GM12878 (cell line): Measurements from ENCODE around the gene ITIH2. TPM values are rescaled to one million over a fixed set of nuclear protein-coding genes. Genes with fewer than 3 reads are reported as not detected.

Experiments
- BCL11A ChIP-seq: IDR thresholded peaks from 2 replicates; pipeline ENCODE4 v1.6.1; 2011; ENCODE audit warnings: low read depth, low read length
- DPF2 ChIP-seq: fragments of 450-650 bp; IDR thresholded peaks from 2 replicates; pipeline ENCODE4 v1.6.1; 2017; ENCODE audit warnings: mild to moderate bottlenecking
- E4F1 ChIP-seq: fragments of 450-650 bp; IDR thresholded peaks from 2 replicates; pipeline ENCODE4 v1.6.1; 2018; ENCODE audit warnings: borderline replicate concordance, mild to moderate bottlenecking; ENCODE audit not compliant: partially characterized antibody
- ELK1 ChIP-seq: IDR thresholded peaks from 2 replicates; pipeline ENCODE4 v1.6.1; 2012; ENCODE audit warnings: low read depth, low read length, improper control_type of control experiment
- ESRRA ChIP-seq: IDR thresholded peaks from 2 replicates; pipeline ENCODE4 v1.6.1; 2012; ENCODE audit warnings: mild to moderate bottlenecking, low read length, improper control_type of control experiment
- EZH2 ChIP-seq: IDR thresholded peaks from 2 replicates; pipeline ENCODE4 v1.6.1; 2012; ENCODE audit warnings: low read depth, mild to moderate bottlenecking, control low read depth, inconsistent platforms, low read length, borderline replicate concordance; ENCODE audit not compliant: control insufficient read depth
- FOS ChIP-seq: IDR thresholded peaks from 3 replicates; pipeline ENCODE4 v1.6.1; 2011; ENCODE audit warnings: borderline replicate concordance; ENCODE audit not compliant: insufficient read length; ENCODE audit errors: extremely low read depth
- FOXM1 ChIP-seq: IDR thresholded peaks from 2 replicates; pipeline ENCODE4 v1.6.1; 2012; ENCODE audit warnings: low read depth, mild to moderate bottlenecking, inconsistent platforms, low read length, moderate library complexity
- IRF3 ChIP-seq: fragments of 450-650 bp; IDR thresholded peaks from 2 replicates; pipeline ENCODE4 v1.6.1; 2014; ENCODE audit warnings: mild to moderate bottlenecking
- MXI1 ChIP-seq: fragments of 150-350 bp; IDR thresholded peaks from 2 replicates; pipeline ENCODE4 v1.6.1; 2011; ENCODE audit warnings: low read depth, mild to moderate bottlenecking, inconsistent platforms, low read length, improper control_type of control experiment
- MYB ChIP-seq: fragments of 150-350 bp; IDR thresholded peaks from 2 replicates; pipeline ENCODE4 v1.6.1; 2014; ENCODE audit warnings: mild to moderate bottlenecking, low read depth, low read length, borderline replicate concordance
- NFYA ChIP-seq: IDR thresholded peaks from 2 replicates; pipeline ENCODE4 v1.6.1; 2011; ENCODE audit warnings: low read depth, mild to moderate bottlenecking, low read length, improper control_type of control experiment, borderline replicate concordance
- NKRF ChIP-seq: fragments of 450-650 bp; conservative IDR thresholded peaks from 2 replicates; pipeline ENCODE4 v1.6.1; 2017; ENCODE audit warnings: mild to moderate bottlenecking, moderate library complexity
- RB1 ChIP-seq: fragments of 450-650 bp; formaldehyde crosslinking; IDR thresholded peaks from 2 replicates; pipeline ENCODE4 v1.6.1; 2017; ENCODE audit warnings: mild to moderate bottlenecking, borderline replicate concordance
- RUNX3 ChIP-seq: IDR thresholded peaks from 2 replicates; pipeline ENCODE4 v1.6.1; 2012; ENCODE audit warnings: low read length, inconsistent platforms
- SMAD5 ChIP-seq: IDR thresholded peaks from 2 replicates; pipeline ENCODE4 v1.6.1; 2016; ENCODE audit warnings: antibody characterized with exemption, low read depth
- SREBF1 ChIP-seq: IDR thresholded peaks from 2 replicates; pipeline ENCODE4 v1.6.1; 2012; ENCODE audit warnings: mild to moderate bottlenecking, low read length
- SREBF2 ChIP-seq: IDR thresholded peaks from 2 replicates; pipeline ENCODE4 v1.6.1; 2012; ENCODE audit warnings: mild to moderate bottlenecking, low read length
- TCF12 ChIP-seq: IDR thresholded peaks from 2 replicates; pipeline ENCODE4 v1.6.1; 2011; ENCODE audit warnings: low read depth, mild to moderate bottlenecking, low read length
- TCF7 ChIP-seq: IDR thresholded peaks from 2 replicates; pipeline ENCODE4 v1.6.1; 2014; ENCODE audit warnings: antibody characterized with exemption, borderline replicate concordance
- ZNF217 ChIP-seq: fragments of 450-650 bp; IDR thresholded peaks from 2 replicates; pipeline ENCODE4 v1.6.1; 2017; ENCODE audit warnings: antibody characterized with exemption, mild to moderate bottlenecking
- polyA plus RNA-seq, 11 experiments: library from polyadenylated mRNA; depleted of rRNA in 4 of 11; unstranded in 6 of 11; stranded (reverse) in 5 of 11; fragments of >200 nt; fragmentation: Nextera tagmentation in 4 of 11; fragmentation: Illumina TruSeq in 1 of 11; extraction: Ambion mirVana in 4 of 11; extraction: Trizol in 1 of 11; gene quantifications; 1 replicate in 1 of 11; 2 replicates in 10 of 11; pipeline versions ENCODE4 v1.2.1 to v1.2.3, GENCODE V29; 2011 to 2016; ENCODE audit warnings: inconsistent platforms in 2 of 11, missing spikeins in 2 of 11, low read depth in 1 of 11
- total RNA-seq, 4 experiments: library from RNA; depleted of rRNA in 3 of 4; stranded (reverse); fragments of >200 nt in 3 of 4; fragmentation: Illumina TruSeq in 1 of 4; extraction: Trizol in 1 of 4; gene quantifications; 2 replicates each; pipeline versions ENCODE4 v1.2.1 to v1.2.3, GENCODE V29; 2013 to 2021
- TF ChIP-seq, protein P1 (sequence below): fragments of 450-650 bp; IDR thresholded peaks from 2 replicates; pipeline ENCODE4 v1.6.1; 2016; ENCODE audit warnings: mild to moderate bottlenecking

The ITIH2 gene
- total and polyA plus RNA-seq, 10 of the 15 experiments (the other 5 are each of a cell fraction or from before 2014, with no cell fraction given), result 0.05 to 0.72 (median 0.53) TPM; not detected in 7

- TF ChIP-seq, protein P1, sequence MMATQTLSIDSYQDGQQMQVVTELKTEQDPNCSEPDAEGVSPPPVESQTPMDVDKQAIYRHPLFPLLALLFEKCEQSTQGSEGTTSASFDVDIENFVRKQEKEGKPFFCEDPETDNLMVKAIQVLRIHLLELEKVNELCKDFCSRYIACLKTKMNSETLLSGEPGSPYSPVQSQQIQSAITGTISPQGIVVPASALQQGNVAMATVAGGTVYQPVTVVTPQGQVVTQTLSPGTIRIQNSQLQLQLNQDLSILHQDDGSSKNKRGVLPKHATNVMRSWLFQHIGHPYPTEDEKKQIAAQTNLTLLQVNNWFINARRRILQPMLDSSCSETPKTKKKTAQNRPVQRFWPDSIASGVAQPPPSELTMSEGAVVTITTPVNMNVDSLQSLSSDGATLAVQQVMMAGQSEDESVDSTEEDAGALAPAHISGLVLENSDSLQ, result peak; percentile 63
- no peak for TF ChIP-seq TCF12
- TF ChIP-seq NKRF, result peak; percentile 45
- no peak for TF ChIP-seq ESRRA
- no peak for TF ChIP-seq FOXM1
- no peak for TF ChIP-seq RUNX3
- no peak for TF ChIP-seq BCL11A
- peak; percentile 37 for TF ChIP-seq E4F1
- no peak for TF ChIP-seq SREBF2
- TF ChIP-seq DPF2, result 0 out of 2 replicates have a peak, but pooled peaks have one; percentile 36
- peak; percentile 25; the same call in 1 of the 2 replicates for TF ChIP-seq MXI1
- no peak for TF ChIP-seq IRF3
- no peak for TF ChIP-seq EZH2
- no peak for TF ChIP-seq FOS
- TF ChIP-seq SMAD5, result peak; percentile 75; the same call in 1 of the 2 replicates
- no peak for TF ChIP-seq TCF7
- no peak for TF ChIP-seq ZNF217
- peak; percentile 57; the same call in 1 of the 2 replicates for TF ChIP-seq ELK1
- TF ChIP-seq RB1, result no peak; the same call in 1 of the 2 replicates
- TF ChIP-seq MYB, result no peak
- no peak for TF ChIP-seq SREBF1
- no peak for TF ChIP-seq NFYA
Observed at GRCh38 chr10:7787857-7788638, 84.9 kb downstream of the ITIH2 start, which contains the start of the genes ATP5F1C and KIN (continued).
